ENCODE measurements around the gene ST7L.

The ST7L gene

GRCh38 chr1:112508278-112509004, 110.5 kb downstream of the ST7L start, which contains the start of gene WNT2B:
Gene WNT2B, plus strand, starts transcription at chr1:112508965. Its CDS starts 298 bp downstream, at chr1:112509263.
- peaks cover 9% of the 10 kb centered on the region for H3K4me1 ChIP-seq (ENCODE audit: control insufficient read depth, insufficient read depth, low read length)
- no peaks in the 10 kb centered on the region for H3K9me3 ChIP-seq (ENCODE audit: control insufficient read depth, low read length)
- H3K27me3 ChIP-seq (ENCODE audit: control insufficient read depth, insufficient read depth, low read length), result peaks cover 59% of the 10 kb centered on the region
- H3K36me3 ChIP-seq (ENCODE audit: control insufficient read depth, insufficient read depth, low read length), result no peaks in the 10 kb centered on the region
- H3K4me3 ChIP-seq (ENCODE audit: low read length), result peak within 1 kb of the TSS; percentile 25
- H3K9ac ChIP-seq (ENCODE audit: low read length), result peak within 1 kb of the TSS; percentile 47

GRCh38 chr1:112507921-112508277, 111.0 kb downstream of the ST7L start:
- no peak overlapping the region for H3K9ac ChIP-seq (ENCODE audit: low read length)
- H3K9me3 ChIP-seq (ENCODE audit: control insufficient read depth, low read length), result no peaks in the 10 kb centered on the region
- peak overlapping the region; percentile 25 for H3K4me3 ChIP-seq (ENCODE audit: low read length)
- peaks cover 9% of the 10 kb centered on the region for H3K4me1 ChIP-seq (ENCODE audit: control insufficient read depth, insufficient read depth, low read length)
- peaks cover 64% of the 10 kb centered on the region for H3K27me3 ChIP-seq (ENCODE audit: control insufficient read depth, insufficient read depth, low read length)
- H3K36me3 ChIP-seq (ENCODE audit: control insufficient read depth, insufficient read depth, low read length), result no peaks in the 10 kb centered on the region

GRCh38 chr1:112507336-112507735, 111.6 kb downstream of the ST7L start:
- no peak overlapping the region for H3K4me3 ChIP-seq (ENCODE audit: low read length)

GRCh38 chr1:112506731-112507130, 112.2 kb downstream of the ST7L start:
- Histone ChIP-seq H3K27me3 (ENCODE audit: control insufficient read depth, insufficient read depth, low read length) (peaks cover 72% of the 10 kb centered on the region), H3K36me3 (ENCODE audit: control insufficient read depth, insufficient read depth, low read length) (no peaks in the 10 kb centered on the region), H3K4me3 (ENCODE audit: low read length) (no peak overlapping the region), H3K9ac (ENCODE audit: low read length) (no peak overlapping the region), H3K9me3 (ENCODE audit: control insufficient read depth, low read length) (no peaks in the 10 kb centered on the region), H3K4me1 (ENCODE audit: control insufficient read depth, insufficient read depth, low read length) (peaks cover 16% of the 10 kb centered on the region)

More at GRCh38 chr1:112507336-112507735, 111.6 kb downstream of the ST7L start:
- Histone ChIP-seq H3K9ac (ENCODE audit: low read length) (no peak overlapping the region), H3K36me3 (ENCODE audit: control insufficient read depth, insufficient read depth, low read length) (no peaks in the 10 kb centered on the region), H3K27me3 (ENCODE audit: control insufficient read depth, insufficient read depth, low read length) (peaks cover 70% of the 10 kb centered on the region), H3K9me3 (ENCODE audit: control insufficient read depth, low read length) (no peaks in the 10 kb centered on the region), H3K4me1 (ENCODE audit: control insufficient read depth, insufficient read depth, low read length) (peaks cover 10% of the 10 kb centered on the region)

- peaks cover 18% of the 10 kb centered on the region for H3K4me1 ChIP-seq (ENCODE audit: control insufficient read depth, insufficient read depth, low read length)
- no peaks in the 10 kb centered on the region for H3K36me3 ChIP-seq (ENCODE audit: control insufficient read depth, insufficient read depth, low read length)
- no peaks in the 10 kb centered on the region for H3K9me3 ChIP-seq (ENCODE audit: control insufficient read depth, low read length)
- H3K27me3 ChIP-seq (ENCODE audit: control insufficient read depth, insufficient read depth, low read length), result peaks cover 76% of the 10 kb centered on the region
- H3K9ac ChIP-seq (ENCODE audit: low read length), result no peak overlapping the region
- H3K4me3 ChIP-seq (ENCODE audit: low read length), result no peak overlapping the region
Observed at GRCh38 chr1:112506306-112506705, 112.6 kb downstream of the ST7L start.

- Histone ChIP-seq H3K36me3 (ENCODE audit: control insufficient read depth, insufficient read depth, low read length) (no peaks in the 10 kb centered on the region), H3K4me1 (ENCODE audit: control insufficient read depth, insufficient read depth, low read length) (peaks cover 18% of the 10 kb centered on the region), H3K27me3 (ENCODE audit: control insufficient read depth, insufficient read depth, low read length) (peaks cover 72% of the 10 kb centered on the region), H3K9ac (ENCODE audit: low read length) (no peak overlapping the region), H3K4me3 (ENCODE audit: low read length) (no peak overlapping the region), H3K9me3 (ENCODE audit: control insufficient read depth, low read length) (no peaks in the 10 kb centered on the region)
Observed at GRCh38 chr1:112505878-112506277, 113.1 kb downstream of the ST7L start.

GRCh38 chr1:112505400-112505785, 113.5 kb downstream of the ST7L start:
- Histone ChIP-seq H3K36me3 (ENCODE audit: control insufficient read depth, insufficient read depth, low read length) (no peaks in the 10 kb centered on the region), H3K4me1 (ENCODE audit: control insufficient read depth, insufficient read depth, low read length) (peaks cover 18% of the 10 kb centered on the region), H3K9ac (ENCODE audit: low read length) (no peak overlapping the region), H3K9me3 (ENCODE audit: control insufficient read depth, low read length) (no peaks in the 10 kb centered on the region), H3K4me3 (ENCODE audit: low read length) (no peak overlapping the region), H3K27me3 (ENCODE audit: control insufficient read depth, insufficient read depth, low read length) (peaks cover 68% of the 10 kb centered on the region)

GRCh38 chr1:112504661-112505399, 114.1 kb downstream of the ST7L start:
- H3K4me3 ChIP-seq (ENCODE audit: low read length), result no peak overlapping the region
- H3K9ac ChIP-seq (ENCODE audit: low read length), result no peak overlapping the region
- H3K4me1 ChIP-seq (ENCODE audit: control insufficient read depth, insufficient read depth, low read length), result peaks cover 18% of the 10 kb centered on the region
- H3K36me3 ChIP-seq (ENCODE audit: control insufficient read depth, insufficient read depth, low read length), result no peaks in the 10 kb centered on the region
- no peaks in the 10 kb centered on the region for H3K9me3 ChIP-seq (ENCODE audit: control insufficient read depth, low read length)
- peaks cover 62% of the 10 kb centered on the region for H3K27me3 ChIP-seq (ENCODE audit: control insufficient read depth, insufficient read depth, low read length)

GRCh38 chr1:112504001-112504660, 114.8 kb downstream of the ST7L start:
- H3K9me3 ChIP-seq (ENCODE audit: control insufficient read depth, low read length), result no peaks in the 10 kb centered on the region
- H3K36me3 ChIP-seq (ENCODE audit: control insufficient read depth, insufficient read depth, low read length), result no peaks in the 10 kb centered on the region
- peaks cover 55% of the 10 kb centered on the region for H3K27me3 ChIP-seq (ENCODE audit: control insufficient read depth, insufficient read depth, low read length)
- no peak overlapping the region for H3K4me3 ChIP-seq (ENCODE audit: low read length)
- H3K9ac ChIP-seq (ENCODE audit: low read length), result no peak overlapping the region
- peaks cover 18% of the 10 kb centered on the region for H3K4me1 ChIP-seq (ENCODE audit: control insufficient read depth, insufficient read depth, low read length)

- Histone ChIP-seq H3K4me1 (ENCODE audit: control insufficient read depth, insufficient read depth, low read length) (peaks cover 11% of the 10 kb centered on the region), H3K9me3 (ENCODE audit: control insufficient read depth, low read length) (no peaks in the 10 kb centered on the region), H3K27me3 (ENCODE audit: control insufficient read depth, insufficient read depth, low read length) (peaks cover 42% of the 10 kb centered on the region), H3K9ac (ENCODE audit: low read length) (no peak overlapping the region), H3K36me3 (ENCODE audit: control insufficient read depth, insufficient read depth, low read length) (no peaks in the 10 kb centered on the region), H3K4me3 (ENCODE audit: low read length) (no peak overlapping the region)
Observed at GRCh38 chr1:112502826-112503225, 116.1 kb downstream of the ST7L start.

GRCh38 chr1:112501810-112502641, 116.9 kb downstream of the ST7L start:
- Histone ChIP-seq H3K4me3 (ENCODE audit: low read length) (peak overlapping the region; percentile 8), H3K9me3 (ENCODE audit: control insufficient read depth, low read length) (no peaks in the 10 kb centered on the region), H3K27me3 (ENCODE audit: control insufficient read depth, insufficient read depth, low read length) (peaks cover 35% of the 10 kb centered on the region), H3K36me3 (ENCODE audit: control insufficient read depth, insufficient read depth, low read length) (no peaks in the 10 kb centered on the region), H3K4me1 (ENCODE audit: control insufficient read depth, insufficient read depth, low read length) (peaks cover 9% of the 10 kb centered on the region), H3K9ac (ENCODE audit: low read length) (peak overlapping the region; percentile 35)
